Measurements from ENCODE around the gene RGR.

Gene RGR

DNA sequence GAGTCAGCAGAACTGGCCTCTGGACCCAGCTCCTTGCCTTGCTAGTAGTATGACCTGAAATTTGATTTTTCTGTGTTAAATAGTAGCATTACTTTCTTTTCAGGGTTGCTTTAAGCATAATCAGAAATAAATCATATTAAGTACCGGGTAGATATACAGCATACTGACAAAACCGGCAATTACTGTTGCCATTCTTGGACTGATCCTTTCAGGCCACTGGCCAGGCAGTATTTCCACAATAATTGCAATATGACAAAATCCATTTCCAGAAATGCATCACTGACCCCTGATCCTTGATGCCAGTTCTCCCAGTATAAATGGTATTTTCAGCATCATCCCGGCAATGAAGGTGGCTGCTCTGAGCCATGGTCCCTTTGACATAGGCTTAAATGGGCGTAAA is 10.4 kb upstream of the RGR start:
- TF ChIP-seq GATA3 (IDR thresholded peaks at IDR 0.05; ENCODE audit: low read depth, low read length) (no peak), GATA2 (IDR thresholded peaks at IDR 0.05; ENCODE audit: low read depth, low read length) (no peak)

- TF ChIP-seq GATA3 (IDR thresholded peaks at IDR 0.05; ENCODE audit: low read depth, low read length) (no peak), GATA2 (IDR thresholded peaks at IDR 0.05; ENCODE audit: low read depth, low read length) (no peak)
These were observed 9.8 kb upstream of the RGR start for GRCh38 chr10:84235096-84235495.

GRCh38 chr10:84236807-84237198 is 8.1 kb upstream of the RGR start:
- no peak for TF ChIP-seq GATA2 (IDR thresholded peaks at IDR 0.05; ENCODE audit: low read depth, low read length)
- TF ChIP-seq GATA3 (IDR thresholded peaks at IDR 0.05; ENCODE audit: low read depth, low read length) = no peak

DNA sequence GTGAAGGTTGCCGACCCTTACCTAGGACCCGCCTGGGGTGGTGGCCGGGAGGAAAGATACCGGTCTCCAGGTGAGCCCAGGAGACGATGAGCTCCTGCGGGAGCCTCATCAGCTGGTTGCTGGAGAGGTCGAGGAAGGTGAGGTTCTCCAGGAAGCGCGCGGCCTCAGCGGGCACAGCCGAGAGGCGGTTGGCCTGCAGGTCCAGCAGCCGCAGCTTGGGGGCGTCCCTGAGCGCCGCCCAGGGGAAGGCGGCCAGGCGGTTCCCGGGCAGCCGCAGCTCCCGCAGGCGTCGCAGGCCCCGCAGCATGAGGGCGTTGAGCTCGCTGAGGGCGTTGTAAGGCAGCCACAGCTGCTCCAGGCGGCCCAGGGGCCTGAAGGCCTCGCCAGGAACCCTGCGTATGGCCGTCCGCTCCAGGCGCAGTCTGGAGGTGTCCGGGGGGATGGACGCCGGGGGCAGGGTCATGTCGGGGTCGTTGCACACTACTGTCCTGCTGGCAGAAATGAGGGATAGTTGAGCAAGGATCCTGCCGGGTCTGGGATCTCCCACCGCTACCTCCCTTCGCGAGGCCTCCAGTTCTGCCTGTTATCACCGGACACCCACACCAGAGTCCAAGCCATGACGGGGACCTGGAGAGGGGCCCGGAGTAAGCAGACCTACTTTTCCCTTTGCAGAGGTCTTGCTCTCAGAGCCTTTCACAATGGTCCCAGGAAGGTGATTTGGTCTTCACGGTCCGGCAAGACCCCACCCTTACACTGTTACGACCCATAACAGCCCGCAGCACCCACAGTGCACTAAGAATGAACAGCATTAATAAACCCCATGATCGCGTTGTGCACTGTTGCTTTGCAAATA is 7.4 kb upstream of the RGR start:
- TF ChIP-seq GATA2 (IDR thresholded peaks at IDR 0.05; ENCODE audit: low read depth, low read length) (no peak), GATA3 (IDR thresholded peaks at IDR 0.05; ENCODE audit: low read depth, low read length) (no peak)

GRCh38 chr10:84238909-84239308 is 5.9 kb upstream of the RGR start:
- no peak for TF ChIP-seq GATA3 (IDR thresholded peaks at IDR 0.05; ENCODE audit: low read depth, low read length)

DNA sequence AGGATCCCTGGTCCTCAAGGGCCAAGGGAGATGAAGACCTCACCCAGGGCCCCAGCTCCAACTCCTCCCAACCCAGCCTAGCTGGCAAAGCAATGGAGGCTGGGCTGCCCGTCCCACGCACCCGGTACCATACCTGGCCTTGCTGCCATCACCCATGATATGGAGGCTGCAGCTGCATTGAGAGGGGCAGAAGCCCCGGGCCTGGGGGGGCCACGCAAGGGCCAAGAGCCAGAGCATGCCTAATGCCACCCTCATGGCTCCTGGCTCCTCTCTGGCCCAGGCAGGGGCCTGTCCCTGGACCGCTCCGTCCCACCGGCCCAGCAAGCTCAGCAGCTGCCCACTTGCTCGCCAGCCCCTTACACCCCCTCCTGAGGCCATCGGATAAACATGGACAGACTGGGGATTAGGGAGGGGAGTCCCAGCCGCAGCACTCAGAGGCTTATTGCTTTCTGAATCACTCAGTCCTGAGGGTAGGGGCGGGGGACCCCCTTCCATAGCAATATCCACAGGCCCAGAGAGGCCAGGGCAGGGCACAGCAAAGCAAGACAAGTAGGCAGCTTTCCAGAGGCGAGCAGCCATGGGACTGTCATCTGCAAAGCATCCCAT is 3.6 kb upstream of the RGR start, which contains the start of gene LRIT1:
Gene LRIT1 (minus strand): TSS at position 362 of the 606 bp plus-strand sequence. CDS start 107 bp downstream, at position 255.
- TF ChIP-seq GATA2 (IDR thresholded peaks at IDR 0.05; ENCODE audit: low read depth, low read length) (no peak), GATA3 (IDR thresholded peaks at IDR 0.05; ENCODE audit: low read depth, low read length) (no peak)

DNA sequence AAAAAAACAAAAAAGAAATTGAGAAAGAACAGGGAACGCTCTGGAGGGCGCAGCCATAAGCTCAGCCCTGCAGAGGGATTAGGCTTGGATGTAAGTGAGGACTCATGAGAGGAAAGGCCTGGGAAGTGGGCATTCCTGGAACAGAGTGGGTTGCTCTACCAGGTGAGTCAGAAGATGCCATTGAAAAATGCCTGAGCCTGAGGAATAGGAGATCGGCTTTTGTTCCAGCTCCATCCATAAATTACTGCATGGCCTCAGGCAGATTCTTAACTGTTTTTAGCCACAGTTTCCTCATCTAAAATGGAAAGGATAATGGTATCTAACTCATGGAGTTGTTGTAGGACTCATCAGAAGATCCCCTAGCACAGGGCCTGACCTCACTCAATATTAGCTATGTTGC is 1.1 kb upstream of the RGR start:
- TF ChIP-seq GATA3 (IDR thresholded peaks at IDR 0.05; ENCODE audit: low read depth, low read length) = no peak
- TF ChIP-seq GATA2 (IDR thresholded peaks at IDR 0.05; ENCODE audit: low read depth, low read length) = no peak

- TF ChIP-seq GATA3 (IDR thresholded peaks at IDR 0.05; ENCODE audit: low read depth, low read length) (no peak), GATA2 (IDR thresholded peaks at IDR 0.05; ENCODE audit: low read depth, low read length) (no peak)
These were observed 2.6 kb downstream of the RGR start for GRCh38 chr10:84247496-84247895.

GRCh38 chr10:84248794-84249193 is 3.9 kb downstream of the RGR start:
- TF ChIP-seq GATA3 (IDR thresholded peaks at IDR 0.05; ENCODE audit: low read depth, low read length) = no peak
- TF ChIP-seq GATA2 (IDR thresholded peaks at IDR 0.05; ENCODE audit: low read depth, low read length) = no peak

GRCh38 chr10:84254552-84255478 is 10.0 kb downstream of the RGR start:
- TF ChIP-seq GATA3 (IDR thresholded peaks at IDR 0.05; ENCODE audit: low read depth, low read length) = no peak

GRCh38 chr10:84256510-84257342 is 11.9 kb downstream of the RGR start:
- no peak for TF ChIP-seq GATA2 (IDR thresholded peaks at IDR 0.05; ENCODE audit: low read depth, low read length)
- no peak for TF ChIP-seq GATA3 (IDR thresholded peaks at IDR 0.05; ENCODE audit: low read depth, low read length)

DNA sequence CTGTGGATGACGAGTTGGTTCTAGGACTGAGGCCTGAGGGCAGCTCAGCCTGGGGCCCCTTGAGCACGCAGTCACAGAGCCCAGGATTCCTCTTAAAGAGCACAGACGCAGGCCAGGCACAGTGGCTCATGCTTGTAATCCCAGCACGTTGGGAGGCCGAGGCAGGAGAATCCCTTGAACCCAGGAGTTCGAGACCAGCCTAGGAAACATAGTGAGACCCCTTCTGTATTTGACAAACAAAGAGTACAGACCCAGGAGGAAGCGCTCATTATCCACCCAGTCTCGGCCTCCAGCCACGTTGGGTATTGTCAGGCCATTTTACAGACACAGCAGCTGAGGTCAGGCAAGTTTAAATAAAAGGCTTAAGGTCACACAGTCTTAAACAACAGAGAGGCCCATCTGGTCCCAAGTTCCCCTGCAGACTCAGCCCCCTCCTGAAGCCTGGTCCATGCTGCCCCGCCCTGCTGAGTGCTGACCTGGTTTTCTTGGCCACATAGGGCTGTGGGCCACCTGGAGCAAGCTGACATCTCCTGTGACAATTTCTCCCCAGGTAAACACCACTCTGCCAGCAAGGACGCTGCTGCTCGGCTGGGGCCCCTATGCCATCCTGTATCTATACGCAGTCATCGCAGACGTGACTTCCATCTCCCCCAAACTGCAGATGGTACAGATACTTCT is 12.6 kb downstream of the RGR start:
- TF ChIP-seq GATA2 (IDR thresholded peaks at IDR 0.05; ENCODE audit: low read depth, low read length) (no peak), GATA3 (IDR thresholded peaks at IDR 0.05; ENCODE audit: low read depth, low read length) (no peak)

All from SH-SY5Y (cell line).